GM10266 (cell line): ENCODE measurements around the gene CD209.

Experiments
- DNase-seq: peaks from one replicate; pipeline ENCODE4 v3.0.0; 2012; ENCODE audit errors: extremely low spot score
- TF ChIP-seq, protein P1 (sequence below): IDR thresholded peaks from 2 replicates; pipeline ENCODE4 v1.5.1; 2012; ENCODE audit warnings: mild to moderate bottlenecking, low read depth; ENCODE audit not compliant: control insufficient read depth, insufficient read depth; ENCODE audit errors: missing control alignments

Gene CD209

DNA sequence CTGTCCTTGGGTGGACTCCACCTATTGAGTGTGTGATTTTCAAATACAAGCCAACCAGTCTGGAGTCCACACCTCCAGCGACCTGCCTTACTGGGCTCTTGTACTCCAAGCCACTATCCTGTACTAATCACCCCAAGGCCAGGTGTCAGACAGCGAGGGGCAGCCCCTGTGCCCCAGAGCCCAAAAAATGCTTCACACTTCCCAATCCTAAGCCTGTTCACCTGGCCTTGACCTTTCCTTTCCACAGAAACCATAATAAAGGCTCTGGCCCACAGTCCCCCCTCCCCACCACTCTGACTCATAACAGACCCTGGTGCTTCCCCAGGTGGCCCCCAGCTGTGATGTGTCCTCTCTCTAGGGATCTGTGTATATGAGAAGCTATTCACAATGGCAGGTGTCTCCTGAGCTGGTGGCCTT, 3.9 kb downstream of the CD209 start:
- TF ChIP-seq, protein P1, sequence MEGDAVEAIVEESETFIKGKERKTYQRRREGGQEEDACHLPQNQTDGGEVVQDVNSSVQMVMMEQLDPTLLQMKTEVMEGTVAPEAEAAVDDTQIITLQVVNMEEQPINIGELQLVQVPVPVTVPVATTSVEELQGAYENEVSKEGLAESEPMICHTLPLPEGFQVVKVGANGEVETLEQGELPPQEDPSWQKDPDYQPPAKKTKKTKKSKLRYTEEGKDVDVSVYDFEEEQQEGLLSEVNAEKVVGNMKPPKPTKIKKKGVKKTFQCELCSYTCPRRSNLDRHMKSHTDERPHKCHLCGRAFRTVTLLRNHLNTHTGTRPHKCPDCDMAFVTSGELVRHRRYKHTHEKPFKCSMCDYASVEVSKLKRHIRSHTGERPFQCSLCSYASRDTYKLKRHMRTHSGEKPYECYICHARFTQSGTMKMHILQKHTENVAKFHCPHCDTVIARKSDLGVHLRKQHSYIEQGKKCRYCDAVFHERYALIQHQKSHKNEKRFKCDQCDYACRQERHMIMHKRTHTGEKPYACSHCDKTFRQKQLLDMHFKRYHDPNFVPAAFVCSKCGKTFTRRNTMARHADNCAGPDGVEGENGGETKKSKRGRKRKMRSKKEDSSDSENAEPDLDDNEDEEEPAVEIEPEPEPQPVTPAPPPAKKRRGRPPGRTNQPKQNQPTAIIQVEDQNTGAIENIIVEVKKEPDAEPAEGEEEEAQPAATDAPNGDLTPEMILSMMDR: no peak
- DNase-seq: peak; percentile 80

DNA sequence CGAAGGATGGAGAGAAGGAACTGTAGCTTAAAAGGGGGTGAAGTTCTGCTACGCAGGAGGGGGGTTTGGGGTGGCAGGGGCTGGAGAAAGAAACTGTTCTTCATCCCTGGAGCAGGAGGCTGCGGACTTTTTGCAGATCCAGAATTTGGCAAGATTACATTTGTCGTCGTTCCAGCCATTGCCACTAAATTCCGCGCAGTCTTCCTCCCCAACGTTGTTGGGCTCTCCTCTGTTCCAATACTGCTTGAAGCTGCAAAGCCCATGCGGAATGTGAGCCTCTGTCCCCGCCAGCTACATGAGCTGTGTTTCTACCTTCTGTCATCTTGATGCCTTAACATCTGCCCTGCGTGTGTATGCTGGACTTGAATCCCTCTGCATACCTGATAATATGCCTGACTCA, 4.3 kb downstream of the CD209 start:
- TF ChIP-seq, protein P1: no peak
- no peak for DNase-seq

DNA sequence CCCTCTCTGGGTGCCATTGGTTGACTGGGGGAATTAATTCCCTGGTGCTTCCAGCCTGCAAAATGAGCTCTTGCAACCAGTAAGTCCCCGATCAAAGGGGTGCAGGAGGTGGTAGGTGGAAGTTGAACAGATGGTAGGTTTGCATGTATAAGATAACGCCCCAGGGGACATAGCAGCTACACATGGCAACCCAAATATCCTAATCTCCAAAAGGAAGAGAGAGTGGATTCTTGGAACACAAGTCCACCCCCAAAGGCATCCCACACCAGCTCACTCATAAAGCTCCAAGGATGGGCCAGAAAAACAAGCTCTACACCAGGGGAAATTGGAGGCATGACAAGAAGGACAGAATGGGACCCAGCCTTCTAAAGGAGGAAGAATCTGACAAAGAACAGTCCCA, 4.8 kb downstream of the CD209 start:
- TF ChIP-seq, protein P1: no peak
- no peak for DNase-seq

DNA sequence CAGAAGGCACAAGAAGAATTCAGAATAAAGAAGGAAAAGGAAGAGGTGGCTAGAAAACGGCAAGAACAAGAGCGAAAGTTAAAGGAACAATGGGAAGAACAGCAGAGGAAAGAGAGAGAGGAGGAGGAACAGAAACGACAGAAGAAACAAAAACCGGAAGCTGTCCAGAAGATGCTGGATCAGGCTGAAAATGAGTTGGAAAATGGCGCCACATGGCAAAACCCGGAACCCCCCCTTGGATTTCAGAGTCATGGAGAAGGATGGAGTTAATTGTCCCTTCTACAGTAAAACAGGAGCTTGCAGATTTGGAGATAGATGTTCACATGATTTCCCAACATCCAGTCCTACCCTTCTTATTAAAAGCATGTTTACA, 6.7 kb downstream of the CD209 start:
- TF ChIP-seq, protein P1: no peak
- no peak for DNase-seq

DNA sequence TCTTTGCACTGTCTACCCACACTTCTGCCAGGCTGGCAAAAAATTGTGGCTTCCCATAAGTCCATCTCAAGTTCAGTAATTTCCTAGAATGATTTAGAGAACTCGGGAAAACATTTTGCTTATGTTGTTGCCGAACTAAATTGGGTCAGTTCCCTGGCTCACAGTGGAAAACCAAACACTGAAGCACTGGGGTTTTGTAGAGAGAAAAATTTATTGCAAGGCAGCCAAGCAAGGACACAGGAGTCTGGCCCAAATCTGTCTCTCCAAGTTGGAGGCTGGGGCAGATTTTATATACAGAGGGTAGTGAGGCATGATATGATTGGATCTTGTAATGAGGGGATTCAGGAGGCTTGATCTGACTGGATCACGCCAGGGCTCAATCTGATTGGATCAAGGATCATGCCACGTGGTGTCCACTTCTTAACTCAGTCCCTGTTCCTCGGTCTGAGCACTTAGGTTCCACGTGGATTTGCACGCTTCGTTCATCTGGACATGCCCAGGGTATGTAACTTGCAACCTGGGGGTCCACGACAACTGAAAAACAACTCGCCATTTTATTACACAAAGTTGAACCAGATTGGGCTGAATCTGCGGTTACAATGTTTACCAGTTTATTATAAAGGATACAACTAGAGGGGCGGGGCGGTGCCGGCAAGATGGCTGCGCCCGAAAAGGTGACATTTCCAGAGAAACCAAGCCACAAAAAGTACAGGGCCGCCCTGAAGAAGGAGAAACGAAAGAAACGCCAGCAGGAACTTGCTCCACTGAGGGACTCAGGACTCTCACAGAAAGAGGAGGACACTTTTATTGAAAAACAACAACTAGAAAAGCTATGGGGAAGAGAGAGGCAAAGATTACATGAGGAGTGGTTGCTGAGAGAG, 7.3 kb downstream of the CD209 start:
- DNase-seq: no peak
- TF ChIP-seq, protein P1: no peak

DNA sequence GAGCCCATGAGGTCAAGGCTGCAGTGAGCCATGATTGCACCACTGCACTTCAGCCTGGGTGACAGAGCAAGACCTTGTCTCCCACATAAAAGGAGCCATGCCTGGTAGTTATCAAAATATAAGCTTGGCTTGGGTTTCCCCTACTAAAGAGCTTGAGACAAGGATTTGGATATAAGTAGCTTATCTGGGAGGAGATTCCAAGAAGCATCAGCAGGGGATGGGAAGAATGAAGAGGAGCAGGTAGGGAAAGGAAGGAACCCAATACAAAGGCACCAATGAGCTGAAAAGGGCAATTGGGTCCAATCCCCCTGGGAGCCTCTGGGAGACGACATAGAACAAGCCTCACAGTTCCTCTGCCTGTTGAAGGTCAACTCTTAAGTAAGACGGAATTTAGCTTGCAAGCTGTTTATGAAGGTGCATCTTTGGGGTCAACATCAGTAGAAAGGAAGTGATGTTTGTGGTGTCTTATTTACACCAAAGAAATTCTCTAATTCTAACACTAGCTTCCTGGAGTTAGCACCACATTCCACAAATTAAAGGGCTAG, 8.1 kb downstream of the CD209 start:
- TF ChIP-seq, protein P1: no peak
- DNase-seq: no peak

DNA sequence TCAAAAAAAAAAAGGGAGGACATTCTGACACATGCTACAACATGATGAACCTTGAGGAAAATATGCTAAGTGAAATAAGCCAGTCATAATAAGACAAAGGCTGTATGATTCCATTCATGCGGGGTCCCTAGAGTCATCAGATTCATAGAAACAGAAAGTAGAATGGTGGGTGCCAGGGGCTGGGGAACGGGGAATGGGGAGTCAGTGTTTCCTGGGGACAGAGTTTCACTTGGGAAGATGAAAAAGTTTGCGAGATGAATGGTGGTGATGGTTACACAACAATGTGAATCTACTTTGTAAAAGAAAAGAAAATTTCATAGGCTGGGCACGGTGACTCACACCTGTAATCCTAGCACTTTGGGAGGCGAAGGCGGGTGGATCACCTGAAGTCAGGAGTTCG, 9.3 kb downstream of the CD209 start:
- DNase-seq: no peak
- TF ChIP-seq, protein P1: no peak
